ENCODE measurements around the gene NSUN4.
"Not testable (repeated sequence)": the region's sequence is repeated elsewhere in the genome, so short reads cannot be mapped to it uniquely, and the experiment has no call there.

DNA sequence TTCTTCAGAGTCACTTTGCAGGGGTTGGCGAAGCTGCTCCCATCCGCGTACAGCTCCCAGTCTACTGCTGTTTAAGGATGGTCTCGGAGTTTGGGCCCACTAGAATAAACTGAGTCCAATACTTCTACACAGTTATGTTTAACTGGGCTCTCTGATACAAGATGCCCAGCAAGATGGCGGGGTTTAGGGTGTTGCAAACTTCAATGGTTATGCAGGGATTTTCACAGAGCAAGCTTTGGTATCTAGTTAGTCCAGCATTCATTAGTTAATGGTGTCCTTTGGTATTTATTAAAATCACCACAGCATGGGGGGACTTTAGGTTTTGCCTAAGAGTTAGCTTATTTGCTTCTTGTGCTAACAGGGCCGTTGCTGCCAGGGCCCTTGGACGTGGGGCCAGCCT, 12.4 kb upstream of the NSUN4 start:
- TF ChIP-seq POLR2A (IDR thresholded peaks at IDR 0.05) = not testable (repeated sequence)
- TF ChIP-seq, protein P1, sequence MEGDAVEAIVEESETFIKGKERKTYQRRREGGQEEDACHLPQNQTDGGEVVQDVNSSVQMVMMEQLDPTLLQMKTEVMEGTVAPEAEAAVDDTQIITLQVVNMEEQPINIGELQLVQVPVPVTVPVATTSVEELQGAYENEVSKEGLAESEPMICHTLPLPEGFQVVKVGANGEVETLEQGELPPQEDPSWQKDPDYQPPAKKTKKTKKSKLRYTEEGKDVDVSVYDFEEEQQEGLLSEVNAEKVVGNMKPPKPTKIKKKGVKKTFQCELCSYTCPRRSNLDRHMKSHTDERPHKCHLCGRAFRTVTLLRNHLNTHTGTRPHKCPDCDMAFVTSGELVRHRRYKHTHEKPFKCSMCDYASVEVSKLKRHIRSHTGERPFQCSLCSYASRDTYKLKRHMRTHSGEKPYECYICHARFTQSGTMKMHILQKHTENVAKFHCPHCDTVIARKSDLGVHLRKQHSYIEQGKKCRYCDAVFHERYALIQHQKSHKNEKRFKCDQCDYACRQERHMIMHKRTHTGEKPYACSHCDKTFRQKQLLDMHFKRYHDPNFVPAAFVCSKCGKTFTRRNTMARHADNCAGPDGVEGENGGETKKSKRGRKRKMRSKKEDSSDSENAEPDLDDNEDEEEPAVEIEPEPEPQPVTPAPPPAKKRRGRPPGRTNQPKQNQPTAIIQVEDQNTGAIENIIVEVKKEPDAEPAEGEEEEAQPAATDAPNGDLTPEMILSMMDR (IDR thresholded peaks at IDR 0.05) = not testable (repeated sequence)

Data from thyroid gland (tissue), 4 donors.